Endothelial cell of umbilical vein (primary cell): ENCODE measurements around the gene NR1H2. TPM values are rescaled to one million over a fixed set of nuclear protein-coding genes. Genes with fewer than 3 reads are reported as not detected.

Experiments
- BruUV-seq: library from RNA; stranded (reverse); fragments of 400-500 nt; replicated peaks from 2 replicates; lab custom pipeline; 2021; lab: Mats Ljungman, UMichigan
- CTCF ChIA-PET: fragments of 300-600, 350-600 bp; sonication (Branson Sonifier 250); formaldehyde crosslinking; loops from one replicate; lab custom pipeline; 2021; ENCODE audit warnings: antibody characterized with exemption, inconsistent platforms; lab: Charles Lee
- POLR2A ChIA-PET: fragments of 300-600, 350-600 bp; sonication (Branson Sonifier 250); formaldehyde crosslinking; loops from one replicate; lab custom pipeline; 2021; ENCODE audit warnings: antibody characterized with exemption, inconsistent platforms; lab: Charles Lee
- DNase-seq: peaks from one replicate; pipeline ENCODE4 v3.0.0-alpha.2; 2011; ENCODE audit warnings: low read depth, low spot score
- FAIRE-seq: peaks from 2 replicates; lab custom pipeline; 2011; peaks lifted over from hg19 to GRCh38; lab: Jason Lieb, UNC
- H2AFZ ChIP-seq: 2 replicates; pipeline ENCODE4 v1.6.0; 2012; ENCODE audit warnings: low read depth, low read length, control low read depth, inconsistent platforms
- H3K27ac ChIP-seq: 2 replicates; pipeline ENCODE4 v1.5.1; 2011; ENCODE audit warnings: low read depth, mild to moderate bottlenecking, control low read depth, low read length, moderate library complexity; ENCODE audit not compliant: insufficient read depth
- H3K27me3 ChIP-seq, 2 experiments: 2 replicates each; pipeline versions ENCODE4 v1.6.0 to v1.6.1; 2011; ENCODE audit warnings: low read length in 2 of 2, mixed read lengths in 1 of 2; ENCODE audit not compliant: control insufficient read depth in 2 of 2, insufficient read depth in 2 of 2
- H3K36me3 ChIP-seq, 2 experiments: 2 replicates in 1 of 2; 3 replicates in 1 of 2; pipeline ENCODE4 v1.5.1; 2011; ENCODE audit warnings: low read length in 2 of 2, mild to moderate bottlenecking in 1 of 2, moderate library complexity in 1 of 2; ENCODE audit not compliant: control insufficient read depth in 2 of 2, insufficient read depth in 2 of 2; ENCODE audit errors: extremely low read depth in 1 of 2
- H3K4me1 ChIP-seq: 3 replicates; pipeline ENCODE4 v1.5.1; 2011; ENCODE audit warnings: mild to moderate bottlenecking, low read length; ENCODE audit not compliant: control insufficient read depth, insufficient read depth; ENCODE audit errors: extremely low read depth
- H3K4me2 ChIP-seq: 2 replicates; pipeline ENCODE4 v1.6.1; 2011; ENCODE audit warnings: low read length, control low read depth, mixed read lengths; ENCODE audit not compliant: insufficient read depth
- H3K4me3 ChIP-seq, 3 experiments: fragments of 200-600 bp in 1 of 3; sonication (generic), shearing (Covaris generic) in 1 of 3; replicated peaks in 1 of 3; 2 replicates each; pipeline ENCODE4 v1.5.1; 2011 to 2016; ENCODE audit warnings: control low read depth in 3 of 3, low read length in 3 of 3, mild to moderate bottlenecking in 2 of 3, inconsistent platforms in 1 of 3, low read depth in 1 of 3, moderate library complexity in 1 of 3; ENCODE audit not compliant: insufficient read depth in 1 of 3
- H3K79me2 ChIP-seq: 2 replicates; pipeline ENCODE4 v1.6.0; 2012; ENCODE audit warnings: low read length, inconsistent platforms; ENCODE audit not compliant: control insufficient read depth, insufficient read depth
- H3K9ac ChIP-seq: replicated peaks from 2 replicates; pipeline ENCODE3; 2011; ENCODE audit warnings: low read length, control low read depth; ENCODE audit not compliant: insufficient read depth; ENCODE audit errors: extremely low read depth
- H3K9me1 ChIP-seq: replicated peaks from 3 replicates; pipeline ENCODE4 v1.6.0; 2011; ENCODE audit warnings: mild to moderate bottlenecking, low read length; ENCODE audit not compliant: control insufficient read depth, insufficient read depth; ENCODE audit errors: extremely low read depth
- H3K9me3 ChIP-seq: replicated peaks from 2 replicates; pipeline ENCODE4 v1.5.1; 2012; ENCODE audit warnings: low read length, inconsistent platforms; ENCODE audit not compliant: control insufficient read depth, insufficient read depth
- H4K20me1 ChIP-seq: replicated peaks from 2 replicates; pipeline ENCODE3; 2011; ENCODE audit warnings: mild to moderate bottlenecking, low read length; ENCODE audit not compliant: control insufficient read depth, insufficient read depth; ENCODE audit errors: extremely low read depth
- EZH2 ChIP-seq: IDR thresholded peaks from 2 replicates; pipeline ENCODE4 v1.6.1; 2012; ENCODE audit warnings: borderline replicate concordance, low read depth, mild to moderate bottlenecking, moderate library complexity, low read length, inconsistent platforms; ENCODE audit not compliant: severe bottlenecking
- FOS ChIP-seq: IDR thresholded peaks from 2 replicates; pipeline ENCODE4 v1.6.1; 2011; ENCODE audit warnings: mild to moderate bottlenecking, low read length, moderate library complexity, borderline replicate concordance; ENCODE audit not compliant: insufficient read depth
- GATA2 ChIP-seq: IDR thresholded peaks from 2 replicates; pipeline ENCODE4 v1.7.0; 2011; ENCODE audit warnings: low read depth, mild to moderate bottlenecking, moderate library complexity, mixed read lengths, low read length; ENCODE audit not compliant: insufficient read length, insufficient read depth
- JUN ChIP-seq: IDR thresholded peaks from 2 replicates; pipeline ENCODE4 v1.6.1; 2011; ENCODE audit warnings: borderline replicate concordance, low read depth; ENCODE audit not compliant: insufficient read length, insufficient read depth
- MYC ChIP-seq: IDR thresholded peaks from one replicate; pipeline ENCODE4 v1.6.1; 2011; ENCODE audit warnings: mild to moderate bottlenecking, low read depth, low read length
- POLR2A ChIP-seq: IDR thresholded peaks from 2 replicates; pipeline ENCODE4 v1.6.1; 2012; ENCODE audit warnings: low read depth, mild to moderate bottlenecking, control low read depth, low read length
- POLR2AphosphoS5 ChIP-seq: IDR thresholded peaks from 2 replicates; pipeline ENCODE4 v1.6.1; 2012; ENCODE audit warnings: low read depth, mild to moderate bottlenecking, control low read depth, low read length, moderate library complexity; ENCODE audit not compliant: insufficient read depth
- dilution Hi-C: fragments of 300-500 bp; cut with MboI; formaldehyde crosslinking; loops from one replicate; pipeline ENCODE4 v1.15.0; 2019; ENCODE audit warnings: low sequenced_read_pairs; ENCODE audit not compliant: extremely low pct_ligation_motif_present
- intact Hi-C: fragments of 100-400 bp; cut with micrococcal nuclease; formaldehyde crosslinking; loops from one replicate; pipeline ENCODE4 v1.10.0; 2022
- polyA plus RNA-seq, 4 experiments: library from polyadenylated mRNA; depleted of rRNA in 3 of 4; stranded (reverse) in 3 of 4; unstranded in 1 of 4; fragments of >200 nt; gene quantifications; 2 replicates each; pipeline versions ENCODE4 v1.2.1 to v1.2.3, GENCODE V29; 2011 to 2012; ENCODE audit warnings: missing spikeins in 1 of 4
- total RNA-seq: library from RNA; stranded (reverse); gene quantifications from 2 replicates; pipeline ENCODE4 v1.2.3, GENCODE V29; 2021
- TF ChIP-seq, protein P1 (sequence below): IDR thresholded peaks from 2 replicates; pipeline ENCODE4 v1.6.1; 2011; ENCODE audit not compliant: insufficient read depth, insufficient read length
- TF ChIP-seq, protein P2 (sequence below), 2 donors: IDR thresholded peaks; 1 replicate in 1 of 2; 2 replicates in 1 of 2; pipeline ENCODE4 v1.5.1; 2011; ENCODE audit warnings: low read length in 2 of 2, mild to moderate bottlenecking in 2 of 2, moderate library complexity in 2 of 2, control low read depth in 1 of 2, inconsistent platforms in 1 of 2, low read depth in 1 of 2; ENCODE audit not compliant: insufficient read depth in 1 of 2; ENCODE audit errors: extremely low read depth in 1 of 2

Gene NR1H2
- total and polyA plus RNA-seq, 2 donors (not counting 3 experiments of a cell fraction or from before 2014, with no cell fraction given) = 46.7 to 48.4 TPM

DNA sequence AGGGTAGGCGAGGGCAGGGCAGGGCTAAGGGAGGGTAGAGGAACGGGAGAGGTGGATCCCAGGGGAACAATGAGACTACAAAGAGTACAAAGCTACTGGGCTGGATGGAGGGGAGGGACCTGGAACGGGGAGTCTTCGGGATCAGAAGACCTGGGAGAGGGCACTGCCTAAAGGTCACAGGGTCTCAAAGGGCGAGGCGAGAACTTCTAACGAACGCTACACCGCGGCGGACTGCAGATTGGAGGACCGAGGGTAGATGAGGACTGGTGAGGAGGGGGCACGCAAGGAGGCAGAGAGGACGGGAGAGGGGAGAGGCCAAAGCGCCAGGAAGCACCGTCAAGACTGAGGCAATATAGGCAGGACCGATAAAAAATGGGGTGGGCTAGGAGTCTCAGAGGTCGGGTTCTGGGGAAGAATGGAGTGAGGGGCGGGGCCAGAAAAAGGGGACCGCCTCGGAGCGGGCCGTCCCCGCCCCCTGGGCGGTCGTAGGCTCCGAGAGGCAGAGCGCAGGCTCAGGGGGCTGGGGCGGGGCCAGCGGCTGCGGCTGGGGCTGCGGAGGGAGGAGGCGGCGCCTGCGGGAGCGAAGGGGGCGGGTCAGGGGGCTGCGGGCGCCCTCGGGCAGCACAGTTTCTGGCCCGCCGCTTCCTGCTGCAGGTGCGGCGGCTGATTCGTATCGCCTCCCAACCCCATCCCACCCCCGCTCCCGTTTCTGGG lies 45.7 kb upstream of the NR1H2 start:
- peaks cover 9% of the 10 kb centered on the region for H3K4me1 ChIP-seq
- TF ChIP-seq, protein P1, sequence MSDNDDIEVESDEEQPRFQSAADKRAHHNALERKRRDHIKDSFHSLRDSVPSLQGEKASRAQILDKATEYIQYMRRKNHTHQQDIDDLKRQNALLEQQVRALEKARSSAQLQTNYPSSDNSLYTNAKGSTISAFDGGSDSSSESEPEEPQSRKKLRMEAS = no peak
- no peak for TF ChIP-seq EZH2
- no peak for TF ChIP-seq POLR2A
- no peak for TF ChIP-seq JUN
- no peak for TF ChIP-seq FOS
- no peak for TF ChIP-seq POLR2AphosphoS5
- TF ChIP-seq GATA2 = no peak
- no peak for TF ChIP-seq MYC
- TF ChIP-seq, protein P2, sequence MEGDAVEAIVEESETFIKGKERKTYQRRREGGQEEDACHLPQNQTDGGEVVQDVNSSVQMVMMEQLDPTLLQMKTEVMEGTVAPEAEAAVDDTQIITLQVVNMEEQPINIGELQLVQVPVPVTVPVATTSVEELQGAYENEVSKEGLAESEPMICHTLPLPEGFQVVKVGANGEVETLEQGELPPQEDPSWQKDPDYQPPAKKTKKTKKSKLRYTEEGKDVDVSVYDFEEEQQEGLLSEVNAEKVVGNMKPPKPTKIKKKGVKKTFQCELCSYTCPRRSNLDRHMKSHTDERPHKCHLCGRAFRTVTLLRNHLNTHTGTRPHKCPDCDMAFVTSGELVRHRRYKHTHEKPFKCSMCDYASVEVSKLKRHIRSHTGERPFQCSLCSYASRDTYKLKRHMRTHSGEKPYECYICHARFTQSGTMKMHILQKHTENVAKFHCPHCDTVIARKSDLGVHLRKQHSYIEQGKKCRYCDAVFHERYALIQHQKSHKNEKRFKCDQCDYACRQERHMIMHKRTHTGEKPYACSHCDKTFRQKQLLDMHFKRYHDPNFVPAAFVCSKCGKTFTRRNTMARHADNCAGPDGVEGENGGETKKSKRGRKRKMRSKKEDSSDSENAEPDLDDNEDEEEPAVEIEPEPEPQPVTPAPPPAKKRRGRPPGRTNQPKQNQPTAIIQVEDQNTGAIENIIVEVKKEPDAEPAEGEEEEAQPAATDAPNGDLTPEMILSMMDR (IDR thresholded peaks at IDR 0.05; ENCODE audit: extremely low read depth in 1 of 2, insufficient read depth in 1 of 2, low read depth in 1 of 2, low read length in 2 of 2) = no peak
- H3K27ac ChIP-seq = no peak overlapping the region
- no peaks in the 10 kb centered on the region for H3K36me3 ChIP-seq
- H2AFZ ChIP-seq = peak overlapping the region; percentile 79
- H3K9ac ChIP-seq = no peak overlapping the region
- POLR2A ChIA-PET = no interaction called here
- FAIRE-seq = peak; percentile 79
- H3K4me3 ChIP-seq = peak overlapping the region in 2 of 3 experiments; percentile 34 to 36
- no peaks in the 10 kb centered on the region for H3K9me1 ChIP-seq
- dilution Hi-C loops = no loop called here
- intact Hi-C loops = loop anchor here (5.0 kb wide), 1 partner anchor 327 kb away; no protein-coding TSS in a partner anchor
- no peaks in the 10 kb centered on the region for H3K9me3 ChIP-seq
- DNase-seq = peak; percentile 68
- no peaks in the 10 kb centered on the region for H4K20me1 ChIP-seq
- no TSS peak for BruUV-seq
- CTCF ChIA-PET = no interaction called here
- no peaks in the 10 kb centered on the region for H3K79me2 ChIP-seq
- H3K27me3 ChIP-seq = peaks cover 32 to 35% of the 10 kb centered on the region in 2 experiments
- peak overlapping the region; percentile 46 for H3K4me2 ChIP-seq
